Measurements from ENCODE around the gene PCDH9. TPM values are rescaled to one million over a fixed set of nuclear protein-coding genes. Genes with fewer than 3 reads are reported as not detected.

PCDH9 gene
- total RNA-seq, 1 experiment from 2014 or later: 5.8 TPM

GRCh38 chr13:67143544-67144115 is 86.5 kb downstream of the PCDH9 start:
- intact Hi-C loops (cut with micrococcal nuclease; ENCODE audit: unreplicated experiment): no loop called here
- H3K27ac ChIP-seq (ENCODE audit: low read depth, low read length, poor library complexity, severe bottlenecking): no peak overlapping the region
- DNase-seq (ENCODE audit: low spot score): no peak
- no peaks in the 10 kb centered on the region for H3K27me3 ChIP-seq (replicated peaks; ENCODE audit: insufficient read depth, low read depth, low read length, poor library complexity)
- H3K36me3 ChIP-seq (ENCODE audit: insufficient read depth, low read length, poor library complexity, severe bottlenecking): no peaks in the 10 kb centered on the region
- BruUV-seq (replicated peaks): no TSS peak
- ChIA-PET CTCF (no interaction called here), POLR2A (ENCODE audit: low non-redundant PET) (no interaction called here)
- H3K4me1 ChIP-seq (ENCODE audit: insufficient read depth, low read length, poor library complexity, severe bottlenecking): no peaks in the 10 kb centered on the region
- no peaks in the 10 kb centered on the region for H3K9me3 ChIP-seq (ENCODE audit: low read depth, low read length, poor library complexity, severe bottlenecking)
- TF ChIP-seq EZH2 (IDR thresholded peaks at IDR 0.05; ENCODE audit: borderline replicate concordance, low read depth, low read length, poor library complexity, severe bottlenecking) (no peak), CTCF (conservative IDR thresholded peaks at IDR 0.05; ENCODE audit: low read depth, low read length) (no peak)
- no peak overlapping the region for H3K4me3 ChIP-seq (ENCODE audit: low read depth, low read length, poor library complexity, severe bottlenecking)

- no peak for DNase-seq (ENCODE audit: low spot score)
- Histone ChIP-seq H3K9me3 (ENCODE audit: low read depth, low read length, poor library complexity, severe bottlenecking) (no peaks in the 10 kb centered on the region), H3K4me1 (ENCODE audit: insufficient read depth, low read length, poor library complexity, severe bottlenecking) (no peaks in the 10 kb centered on the region), H3K27ac (ENCODE audit: low read depth, low read length, poor library complexity, severe bottlenecking) (no peak overlapping the region), H3K4me3 (ENCODE audit: low read depth, low read length, poor library complexity, severe bottlenecking) (no peak overlapping the region), H3K36me3 (ENCODE audit: insufficient read depth, low read length, poor library complexity, severe bottlenecking) (no peaks in the 10 kb centered on the region), H3K27me3 (replicated peaks; ENCODE audit: insufficient read depth, low read depth, low read length, poor library complexity) (no peaks in the 10 kb centered on the region)
- ChIA-PET CTCF (no interaction called here), POLR2A (ENCODE audit: low non-redundant PET) (no interaction called here)
- intact Hi-C loops (cut with micrococcal nuclease; ENCODE audit: unreplicated experiment): no loop called here
- no TSS peak for BruUV-seq (replicated peaks)
- TF ChIP-seq CTCF (conservative IDR thresholded peaks at IDR 0.05; ENCODE audit: low read depth, low read length): no peak
- TF ChIP-seq EZH2 (IDR thresholded peaks at IDR 0.05; ENCODE audit: borderline replicate concordance, low read depth, low read length, poor library complexity, severe bottlenecking): no peak
Observed at GRCh38 chr13:67140006-67140405, 90.1 kb downstream of the PCDH9 start.

- ChIA-PET POLR2A (ENCODE audit: low non-redundant PET) (no interaction called here), CTCF (no interaction called here)
- no TSS peak for BruUV-seq (replicated peaks)
- H3K4me3 ChIP-seq (ENCODE audit: low read depth, low read length, poor library complexity, severe bottlenecking): no peak overlapping the region
- H3K27me3 ChIP-seq (replicated peaks; ENCODE audit: insufficient read depth, low read depth, low read length, poor library complexity): no peaks in the 10 kb centered on the region
- H3K36me3 ChIP-seq (ENCODE audit: insufficient read depth, low read length, poor library complexity, severe bottlenecking): no peaks in the 10 kb centered on the region
- TF ChIP-seq CTCF (conservative IDR thresholded peaks at IDR 0.05; ENCODE audit: low read depth, low read length) (no peak), EZH2 (IDR thresholded peaks at IDR 0.05; ENCODE audit: borderline replicate concordance, low read depth, low read length, poor library complexity, severe bottlenecking) (no peak)
- no peaks in the 10 kb centered on the region for H3K4me1 ChIP-seq (ENCODE audit: insufficient read depth, low read length, poor library complexity, severe bottlenecking)
- no peak overlapping the region for H3K27ac ChIP-seq (ENCODE audit: low read depth, low read length, poor library complexity, severe bottlenecking)
- H3K9me3 ChIP-seq (ENCODE audit: low read depth, low read length, poor library complexity, severe bottlenecking): no peaks in the 10 kb centered on the region
- DNase-seq (ENCODE audit: low spot score): no peak
- intact Hi-C loops (cut with micrococcal nuclease; ENCODE audit: unreplicated experiment): no loop called here
Observed at GRCh38 chr13:67139551-67139950, 90.6 kb downstream of the PCDH9 start.

Measured in A673 (cell line).